GM18526 (cell line): ENCODE results near the gene GLG1.
"Not testable (repeated sequence)": the region's sequence is repeated elsewhere in the genome, so short reads cannot be mapped to it uniquely, and the experiment has no call there.

ENCODE experiments used
- POLR2A ChIP-seq: IDR thresholded peaks from 3 replicates; pipeline ENCODE4 v1.6.1; 2011; ENCODE audit not compliant: insufficient read length; ENCODE audit errors: extremely low read depth

GLG1 gene

DNA sequence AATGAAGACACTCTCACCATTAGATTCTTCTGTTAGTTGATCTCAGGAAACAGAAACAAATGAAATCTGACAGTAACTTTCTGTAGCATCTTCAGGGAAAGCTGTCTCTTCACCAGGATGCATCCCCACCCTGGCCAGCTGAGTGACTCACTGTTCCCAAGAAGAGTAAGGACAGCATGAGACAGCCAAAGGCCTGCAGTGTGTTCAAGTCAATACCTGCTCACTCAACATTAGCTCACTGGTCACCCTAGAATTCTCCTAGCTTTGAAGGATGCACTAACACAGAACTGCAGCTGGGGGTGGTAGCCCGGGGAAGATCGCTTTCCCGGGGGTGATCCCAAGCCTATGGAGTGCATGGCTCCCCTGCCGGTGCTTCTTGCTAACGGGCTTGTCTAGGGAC, 157.4 kb downstream of the GLG1 start:
- no peak for TF ChIP-seq POLR2A

- no peak for TF ChIP-seq POLR2A
These were observed 157.9 kb downstream of the GLG1 start for GRCh38 chr16:74448990-74449389.

DNA sequence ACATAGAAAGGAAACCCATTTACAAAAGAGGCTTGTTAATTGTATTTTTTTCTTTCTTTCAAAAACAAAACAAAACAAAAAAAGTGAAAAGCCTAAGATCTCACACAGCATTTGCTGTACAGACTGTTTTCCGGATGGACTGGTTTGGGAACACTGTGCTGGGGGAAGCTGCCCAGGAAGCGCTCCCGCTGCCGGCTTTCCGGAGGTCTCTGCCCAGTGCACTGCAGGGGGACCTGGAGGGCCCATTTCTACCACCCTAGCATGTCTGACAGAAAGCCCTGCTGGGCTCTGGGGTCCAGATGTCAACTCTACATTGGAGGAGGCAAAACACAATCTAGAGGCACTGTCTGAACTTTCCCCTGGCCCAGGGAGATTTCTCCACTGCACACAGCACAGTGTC, 159.3 kb downstream of the GLG1 start:
- TF ChIP-seq POLR2A = no peak

- TF ChIP-seq POLR2A = no peak
These were observed 160.0 kb downstream of the GLG1 start for GRCh38 chr16:74446866-74447265.

GRCh38 chr16:74439685-74440084, 167.2 kb downstream of the GLG1 start:
- no peak for TF ChIP-seq POLR2A

GRCh38 chr16:74438492-74438979, 168.4 kb downstream of the GLG1 start:
- no peak for TF ChIP-seq POLR2A

- no peak for TF ChIP-seq POLR2A
These were observed 175.4 kb downstream of the GLG1 start for GRCh38 chr16:74431516-74431915.

GRCh38 chr16:74420612-74421481, 186.1 kb downstream of the GLG1 start, which contains the start of gene CLEC18B:
Gene CLEC18B, minus strand, starts transcription at chr16:74421478. Its CDS starts 208 bp downstream, at chr16:74421270.
- TF ChIP-seq POLR2A = not testable (repeated sequence)
